NCI-H345 (cell line): ENCODE measurements around the gene UNC5CL.
"Not testable (repeated sequence)": the region's sequence is repeated elsewhere in the genome, so short reads cannot be mapped to it uniquely, and the experiment has no call there.

Experiments
- DNase-seq: peaks from one replicate; lab custom pipeline; 2025; lab: John Stamatoyannopoulos, UW

Gene UNC5CL

DNA sequence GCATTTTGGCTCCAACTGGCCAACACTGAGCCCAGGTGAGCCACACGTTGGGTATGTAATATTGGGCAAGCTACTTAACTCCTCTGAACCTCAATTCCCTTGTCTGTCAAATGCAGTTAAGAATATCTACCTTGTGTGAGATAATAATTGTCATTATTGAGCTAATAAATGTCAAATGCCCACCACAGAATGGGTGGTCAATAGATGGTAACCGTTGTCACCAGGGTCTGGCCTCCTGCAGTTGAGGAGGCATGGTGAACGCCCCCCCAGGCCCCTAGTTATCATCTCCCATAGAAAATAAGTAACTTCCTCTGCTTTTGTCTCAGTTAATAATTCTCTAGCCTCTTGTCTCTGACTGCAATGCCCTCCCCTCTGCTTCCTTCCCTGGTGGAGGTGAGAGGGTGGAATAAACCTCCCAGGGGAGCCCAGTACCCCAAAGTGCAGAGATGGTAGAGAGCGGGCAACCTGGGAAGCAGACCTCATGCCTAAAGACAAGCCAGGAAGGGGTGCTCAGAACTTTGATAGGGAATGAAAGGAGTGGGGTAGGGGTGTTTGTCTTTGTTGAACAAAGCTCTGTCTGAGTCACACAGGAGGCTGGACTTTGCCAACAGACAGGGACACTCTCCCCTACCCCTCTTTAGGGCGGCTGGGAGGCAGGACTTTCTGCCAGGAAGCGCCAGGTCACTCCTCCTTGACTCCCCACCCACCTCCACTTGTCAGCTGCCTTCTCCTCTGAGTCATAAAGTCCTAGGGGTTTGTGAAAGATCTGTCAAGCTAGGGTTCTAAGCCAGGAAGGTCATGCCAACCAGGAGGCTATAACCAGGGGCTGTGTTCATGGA, 1.3 kb upstream of the UNC5CL start:
- no peak for DNase-seq

DNA sequence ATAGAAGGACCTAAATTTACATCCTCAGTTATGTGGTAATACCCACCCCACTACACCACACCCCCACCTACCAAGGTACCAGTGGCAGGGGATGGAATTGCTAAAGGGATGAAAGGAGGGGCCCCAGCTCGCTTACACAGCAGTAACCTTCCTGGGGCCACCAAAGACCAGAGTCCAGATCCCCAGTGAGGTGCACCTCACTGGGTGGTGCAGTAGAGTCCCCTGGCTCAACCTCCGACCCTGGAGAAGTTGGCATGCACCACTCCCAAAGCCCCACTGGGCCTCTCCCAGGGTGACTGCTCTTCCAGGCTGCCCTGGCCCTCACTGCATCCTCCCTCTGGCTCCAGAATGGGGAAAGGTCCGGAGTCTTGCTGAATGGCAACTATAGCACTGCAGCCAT, 816 bp downstream of the UNC5CL start:
- DNase-seq: no peak

DNA sequence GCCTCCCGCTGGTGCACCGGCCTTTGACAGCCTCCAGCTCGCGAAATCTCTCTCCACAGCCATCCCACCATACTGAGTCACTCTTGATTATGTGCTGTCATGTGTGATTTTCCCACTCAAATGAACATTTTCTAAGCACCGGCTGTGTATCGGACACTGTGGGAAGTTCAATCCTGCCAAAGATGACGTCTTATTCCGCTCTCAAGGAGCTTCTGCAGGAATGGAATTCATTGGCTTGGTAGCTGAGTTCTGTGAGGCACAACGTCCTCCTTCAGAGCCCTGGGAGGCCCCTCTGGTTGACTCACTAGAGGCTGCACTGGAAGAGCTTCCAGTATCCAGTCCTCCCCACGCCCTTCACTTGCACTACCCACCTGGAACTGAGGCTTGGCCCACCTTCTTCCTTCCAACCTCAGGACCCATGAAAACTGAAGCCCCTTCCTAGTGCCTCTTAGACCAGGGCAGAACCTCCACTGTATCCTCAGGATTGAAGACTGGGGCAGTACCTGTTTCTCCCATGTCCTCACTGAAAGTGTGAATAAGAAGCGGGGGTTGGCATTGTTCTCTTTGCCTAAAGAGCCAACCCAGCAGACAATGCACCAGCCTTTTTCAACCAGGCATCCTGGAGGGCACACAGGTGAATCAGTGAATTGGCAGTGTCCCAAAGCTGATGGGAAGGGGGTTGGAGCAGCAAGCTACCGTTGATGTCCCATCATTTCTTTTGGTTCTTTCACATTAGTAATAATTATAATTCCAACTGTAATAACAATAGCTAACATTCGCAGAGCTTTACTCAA, 1.7 kb downstream of the UNC5CL start:
- DNase-seq: peak; percentile 70

DNA sequence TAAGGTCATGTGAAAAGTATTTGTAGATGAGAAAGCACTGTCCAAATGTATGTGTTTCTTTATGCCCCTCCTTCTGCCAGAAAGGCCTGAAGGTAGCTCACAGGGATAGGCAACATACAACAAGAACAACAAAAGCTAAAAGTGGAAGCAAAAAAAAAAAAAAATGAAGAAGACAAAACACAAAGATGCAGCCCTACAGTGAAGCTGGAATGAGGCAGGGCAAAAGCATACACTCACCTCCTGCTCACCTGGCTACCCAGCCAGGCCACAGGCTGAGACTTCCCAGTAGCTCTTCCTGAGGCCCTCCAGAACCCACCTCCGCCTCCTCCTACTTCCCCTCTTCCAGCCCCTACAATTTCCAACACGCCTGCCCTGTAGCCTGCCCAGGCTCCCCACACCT, 2.4 kb downstream of the UNC5CL start:
- no peak for DNase-seq

DNA sequence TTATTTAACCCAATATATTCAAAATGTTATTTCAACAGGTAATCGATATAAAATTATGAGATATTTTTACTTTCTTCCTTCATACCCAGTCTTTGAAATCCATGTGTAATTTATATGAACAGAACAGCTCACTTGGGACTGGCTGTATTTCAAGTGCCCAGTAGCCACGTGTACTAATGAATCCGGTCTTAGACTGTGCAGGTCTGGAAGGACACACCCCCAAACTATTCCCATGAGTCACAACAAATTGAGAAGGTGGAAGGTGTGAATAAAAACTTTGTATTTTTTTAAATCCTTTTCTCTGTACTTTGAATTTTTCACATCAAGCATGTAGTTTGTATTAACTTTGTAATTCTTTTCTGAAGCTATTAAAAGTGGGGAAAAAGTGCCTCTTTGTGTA, 2.8 kb downstream of the UNC5CL start:
- DNase-seq: no peak

DNA sequence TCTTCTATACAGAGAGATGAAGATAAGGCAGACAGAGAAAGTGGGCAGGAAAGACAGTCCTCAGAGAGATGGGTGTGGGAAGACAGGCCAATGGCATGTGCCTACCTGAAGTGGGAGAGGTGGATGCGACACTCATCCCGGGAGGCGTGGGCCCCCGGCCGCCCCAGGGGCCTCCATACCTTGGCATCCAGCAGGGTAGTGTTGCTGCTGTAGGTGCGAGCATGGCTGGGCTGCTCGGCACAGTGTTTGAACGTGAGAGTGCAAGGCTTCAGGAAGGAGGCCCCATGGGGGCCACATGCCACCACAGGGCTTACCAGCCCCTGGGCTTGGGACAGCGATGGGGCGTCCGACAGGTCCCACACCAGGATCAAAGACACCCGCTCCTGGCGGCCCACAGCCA, 5.2 kb downstream of the UNC5CL start:
- no peak for DNase-seq

DNA sequence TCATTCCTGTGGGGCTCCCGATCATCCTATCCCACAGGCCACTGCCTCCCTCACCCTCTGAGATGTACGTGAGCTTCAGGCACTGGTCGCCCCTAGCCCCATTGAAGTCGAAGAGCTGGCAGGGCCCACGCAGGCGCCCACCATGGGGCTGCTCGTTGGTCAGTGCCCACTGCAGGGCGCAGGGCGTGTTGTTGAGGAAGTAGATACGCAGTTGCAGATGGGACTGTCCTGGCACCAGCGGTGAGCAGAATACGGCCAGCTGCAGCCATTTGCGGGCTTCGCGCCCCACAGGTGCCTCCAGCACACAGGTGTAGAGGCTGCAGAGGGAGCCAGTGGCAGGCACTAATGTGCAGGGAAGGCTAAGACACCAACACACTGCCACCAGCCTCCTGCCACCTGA, 6.2 kb downstream of the UNC5CL start:
- DNase-seq: no peak

DNA sequence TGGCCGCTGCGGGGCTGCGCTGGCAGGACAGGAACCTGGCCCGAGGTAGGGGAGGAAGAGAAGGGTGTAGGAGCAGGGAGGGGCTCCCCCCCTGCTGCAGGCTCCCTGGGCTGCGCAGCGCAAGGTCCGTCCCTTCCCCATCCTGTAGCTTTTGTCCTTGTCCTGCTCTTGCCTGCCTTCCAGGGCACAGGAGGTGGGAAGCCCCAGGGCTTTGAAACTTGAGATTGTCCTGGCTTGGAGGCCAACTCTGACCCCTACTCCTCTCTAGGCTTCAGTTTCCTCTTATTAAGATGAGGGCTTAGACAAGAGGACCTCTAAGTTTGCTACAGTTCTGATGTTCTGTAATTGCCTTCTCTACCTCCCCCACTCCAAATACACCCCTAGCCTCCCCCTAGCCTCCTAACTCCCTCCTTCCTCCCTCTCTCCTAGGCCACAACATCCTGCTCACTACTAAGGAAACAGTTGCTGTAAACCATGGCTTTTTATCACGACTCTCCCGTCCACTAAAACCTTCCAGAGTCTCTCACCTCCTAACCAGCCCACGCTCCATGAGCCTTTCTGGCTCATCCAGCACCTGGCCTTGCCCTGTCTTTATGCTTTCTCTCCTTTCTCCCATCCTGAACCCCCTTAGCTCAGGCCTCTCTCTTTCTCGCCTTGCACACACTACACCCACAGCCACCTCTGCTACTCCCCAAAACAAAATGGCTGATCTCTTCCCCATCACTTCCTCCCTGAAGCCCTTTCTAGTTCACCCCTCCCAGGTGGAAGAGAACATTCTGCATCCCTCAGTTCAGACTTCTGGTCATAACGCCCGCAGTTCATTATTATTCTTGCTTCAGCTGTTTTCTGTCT, 10.2 kb downstream of the UNC5CL start:
- no peak for DNase-seq

DNA sequence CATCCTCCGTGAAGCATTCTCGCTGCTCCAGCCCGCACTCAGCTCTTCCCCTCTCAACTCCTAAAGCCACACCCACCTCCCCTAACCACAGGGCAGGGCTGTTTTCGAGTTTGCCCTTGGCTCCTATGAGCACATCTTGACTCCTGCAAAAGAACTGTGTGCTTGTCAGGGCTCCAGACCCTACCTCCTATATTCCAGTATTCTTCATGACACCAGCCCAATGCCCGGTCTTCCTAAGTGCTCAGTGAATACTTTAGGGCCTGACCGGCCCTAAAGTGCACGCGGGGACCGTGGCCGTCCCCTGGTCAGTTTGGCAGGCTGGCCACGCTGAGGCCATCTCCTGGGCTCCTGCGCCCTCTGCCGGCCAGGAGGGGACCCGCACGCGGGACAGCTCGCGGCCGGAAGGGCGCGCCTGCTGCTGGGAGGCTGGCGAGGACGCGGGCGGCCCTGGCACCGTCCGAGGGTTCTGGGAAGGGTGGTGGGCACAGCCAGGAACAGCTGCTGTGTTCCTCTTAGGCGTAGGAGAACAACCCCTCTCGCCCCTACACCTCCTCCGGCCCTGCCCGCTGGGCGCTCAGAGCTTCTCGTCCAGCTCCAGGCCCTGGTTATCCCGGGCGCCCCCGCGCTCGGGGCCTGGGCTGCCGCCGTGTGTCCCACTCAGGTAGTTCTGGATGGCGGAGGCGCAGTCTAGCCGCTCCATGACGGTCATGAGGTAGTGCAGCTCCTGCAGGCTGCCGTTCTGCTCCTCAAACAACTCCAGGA, 11.0 kb downstream of the UNC5CL start:
- no peak for DNase-seq

DNA sequence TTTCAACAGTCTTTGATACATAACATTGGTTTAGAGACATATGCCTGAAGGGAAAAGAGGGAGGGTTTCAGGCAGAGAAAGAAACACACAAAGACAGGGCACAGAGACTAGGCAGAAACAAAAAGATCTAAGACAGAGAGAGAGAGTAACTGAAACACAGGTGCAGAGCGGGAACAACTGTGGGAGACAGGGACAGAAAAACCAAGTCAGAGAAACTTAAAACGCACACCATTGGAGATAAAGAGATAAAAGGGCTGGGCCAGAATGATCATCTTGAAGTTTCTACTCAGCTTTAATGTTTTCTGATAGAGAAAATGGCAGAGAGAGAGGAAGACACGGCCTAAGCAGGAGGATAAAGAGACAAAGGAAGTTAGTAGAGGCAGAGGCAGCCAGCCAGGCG, 11.8 kb downstream of the UNC5CL start:
- DNase-seq: no peak

DNA sequence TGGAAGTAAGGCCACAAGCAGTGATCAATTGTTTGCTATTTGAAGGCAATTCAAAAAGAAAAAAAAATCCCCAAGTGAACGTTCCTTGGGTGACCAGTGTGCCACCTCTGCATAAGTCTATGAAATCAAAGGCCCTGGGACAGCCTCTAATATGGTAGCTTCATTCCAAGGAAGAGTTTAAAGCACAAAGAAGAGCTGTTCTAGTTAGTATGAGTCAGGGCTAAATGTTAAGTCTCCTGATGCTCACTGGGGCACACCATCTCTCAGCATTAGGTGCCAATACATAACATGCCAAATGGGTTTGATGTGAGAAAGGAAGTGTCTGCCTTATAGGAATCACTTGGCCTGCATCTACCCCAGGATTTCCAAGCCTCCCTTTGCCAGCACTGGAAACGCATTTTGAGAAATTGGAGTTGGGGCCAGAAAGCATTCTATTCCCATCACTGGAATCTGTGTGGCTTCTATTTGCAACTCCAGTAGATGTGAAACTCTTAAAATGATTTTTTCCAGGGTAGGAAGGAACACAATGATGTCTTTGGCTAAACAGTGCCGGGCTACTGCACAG, 13.0 kb downstream of the UNC5CL start:
- DNase-seq: no peak

DNA sequence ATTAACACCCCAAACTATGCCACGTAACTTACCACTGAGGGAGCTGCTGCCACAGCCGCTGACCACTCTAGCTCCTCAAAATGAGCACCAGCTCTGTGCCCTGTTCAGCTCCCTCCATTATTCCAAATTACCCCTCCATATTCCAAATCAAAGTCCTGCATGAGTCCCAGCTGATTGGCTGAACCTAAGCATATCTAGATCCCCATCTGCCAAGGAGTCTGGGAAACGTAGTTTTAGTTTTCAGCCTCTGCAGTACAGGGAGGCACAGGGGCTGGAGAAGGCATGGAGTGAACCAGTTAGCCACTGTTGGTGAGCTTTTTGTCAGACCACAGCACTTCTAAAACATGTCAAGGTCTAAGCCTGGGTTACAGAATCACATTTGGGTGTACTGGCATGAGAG, 15.9 kb downstream of the UNC5CL start:
- DNase-seq: no peak

DNA sequence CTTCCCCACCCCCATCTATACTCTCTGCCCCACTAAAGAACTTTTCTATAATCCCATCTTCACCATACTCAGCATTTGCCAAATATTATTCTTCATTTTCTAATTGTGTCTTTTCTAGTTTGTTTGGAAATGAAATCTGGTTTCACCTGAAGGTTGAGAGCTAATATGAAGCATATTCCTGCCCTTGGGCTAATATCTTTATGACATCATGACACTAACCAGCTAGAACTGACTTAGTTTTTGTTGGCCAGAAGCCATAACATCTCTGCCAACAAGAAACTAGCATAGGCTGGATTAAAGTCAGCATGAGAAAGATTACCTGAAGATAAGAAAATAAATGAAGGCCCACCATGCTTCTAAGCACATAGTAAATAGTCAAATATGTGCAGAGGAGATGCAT, 16.7 kb downstream of the UNC5CL start:
- DNase-seq: no peak

DNA sequence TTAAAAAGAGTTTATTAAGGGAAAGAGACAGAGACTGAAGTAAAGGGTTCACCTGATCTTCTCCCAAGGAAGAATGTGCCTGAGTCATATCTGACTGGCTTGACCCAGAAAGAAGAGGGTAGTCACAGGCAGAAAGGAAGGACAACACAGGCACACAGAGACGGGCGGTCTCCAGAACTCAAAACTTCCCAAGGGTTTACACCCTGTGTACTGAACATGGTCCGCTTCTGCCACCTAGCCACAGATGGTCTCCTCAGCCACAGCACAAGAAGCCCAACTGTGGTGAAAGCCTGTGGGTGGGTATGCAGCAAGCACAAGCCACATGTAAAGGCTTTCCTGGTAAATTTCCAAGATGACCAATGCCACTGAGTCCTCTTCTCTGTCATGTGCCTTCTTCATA, 17.2 kb downstream of the UNC5CL start:
- no peak for DNase-seq

DNA sequence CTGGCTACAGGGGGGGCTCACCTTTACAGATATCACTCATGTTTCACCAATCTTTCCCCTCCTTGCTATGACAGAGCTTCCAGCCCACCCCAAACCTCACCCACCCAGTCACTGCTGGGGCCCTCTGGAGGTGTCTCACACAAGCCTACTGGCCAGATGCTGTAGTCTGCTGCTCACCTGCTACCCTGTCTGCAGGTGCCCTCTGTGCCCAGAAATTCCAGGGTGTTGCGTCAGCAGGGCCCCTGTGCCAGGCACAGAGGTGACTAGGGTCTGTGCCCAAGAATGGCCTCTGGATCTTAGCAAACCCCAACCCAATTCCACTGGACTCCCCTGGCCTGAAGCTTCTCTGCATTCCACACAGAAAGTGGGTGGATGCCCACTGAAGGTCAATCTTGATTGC, 21.4 kb downstream of the UNC5CL start:
- no peak for DNase-seq

DNA sequence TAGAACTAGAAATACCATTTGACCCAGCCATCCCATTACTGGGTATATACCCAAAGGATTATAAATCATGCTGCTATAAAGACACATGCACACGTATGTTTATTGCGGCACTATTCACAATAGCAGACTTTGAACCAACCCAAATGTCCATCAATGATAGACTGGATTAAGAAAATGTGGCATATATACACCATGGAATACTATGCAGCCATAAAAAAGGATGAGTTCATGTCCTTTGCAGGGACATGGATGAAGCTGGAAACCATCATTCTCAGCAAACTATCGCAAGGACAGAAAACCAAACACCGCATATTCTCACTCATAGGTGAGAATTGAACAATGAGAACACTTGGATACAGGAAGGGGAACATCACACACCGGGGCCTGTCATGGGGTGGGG, 23.2 kb downstream of the UNC5CL start:
- DNase-seq: not testable (repeated sequence)

DNA sequence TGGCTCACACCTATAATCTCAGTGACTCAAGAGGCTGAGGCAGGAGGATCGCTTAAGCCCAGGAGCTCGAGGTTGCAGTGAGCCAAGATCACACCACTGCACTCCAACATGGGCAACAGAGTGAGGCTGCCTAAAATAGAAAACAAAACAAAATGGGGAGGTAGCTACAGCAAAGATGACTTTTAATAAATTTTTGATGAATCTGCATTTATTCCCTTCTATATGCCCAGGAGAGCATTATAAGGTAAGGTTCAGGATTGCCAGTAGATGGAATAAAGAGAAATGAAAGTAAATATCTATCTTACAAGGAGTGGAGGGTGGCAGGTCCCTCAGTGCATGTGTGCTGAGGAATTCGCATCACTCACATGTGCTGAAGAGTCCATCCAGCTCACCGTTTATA, 24.2 kb downstream of the UNC5CL start:
- no peak for DNase-seq

DNA sequence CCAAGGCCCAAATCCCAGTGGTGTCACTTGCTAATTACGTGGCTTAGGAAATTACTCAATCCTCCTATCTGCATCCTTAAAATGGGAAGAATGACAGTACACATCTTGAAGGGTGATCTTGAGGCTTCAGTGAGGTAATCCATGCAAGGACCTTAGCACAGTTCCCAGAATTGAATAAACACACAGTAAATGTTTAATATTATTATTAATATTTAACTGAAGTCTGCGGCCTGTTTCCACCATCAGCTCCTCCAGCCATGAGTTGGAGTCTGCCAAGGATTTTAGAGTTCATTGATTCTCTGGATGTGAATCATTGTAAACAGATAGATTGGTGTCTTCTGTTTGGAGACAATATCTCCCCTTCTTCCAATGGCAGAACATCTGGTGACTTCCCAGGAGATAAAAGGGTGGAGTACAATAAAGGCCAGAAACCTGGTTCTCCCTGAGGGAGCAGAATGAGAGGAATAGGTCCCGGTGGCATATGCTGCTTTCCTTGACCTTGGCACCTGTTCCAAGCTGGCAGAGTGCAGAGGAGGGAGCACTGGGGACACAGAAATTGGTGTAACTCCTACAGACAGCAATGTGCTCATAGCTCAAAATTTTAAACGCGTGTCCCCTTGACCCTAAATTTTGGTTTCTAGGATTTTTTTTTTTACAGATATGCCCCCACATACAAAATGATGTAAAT, 25.4 kb downstream of the UNC5CL start:
- DNase-seq: no peak

DNA sequence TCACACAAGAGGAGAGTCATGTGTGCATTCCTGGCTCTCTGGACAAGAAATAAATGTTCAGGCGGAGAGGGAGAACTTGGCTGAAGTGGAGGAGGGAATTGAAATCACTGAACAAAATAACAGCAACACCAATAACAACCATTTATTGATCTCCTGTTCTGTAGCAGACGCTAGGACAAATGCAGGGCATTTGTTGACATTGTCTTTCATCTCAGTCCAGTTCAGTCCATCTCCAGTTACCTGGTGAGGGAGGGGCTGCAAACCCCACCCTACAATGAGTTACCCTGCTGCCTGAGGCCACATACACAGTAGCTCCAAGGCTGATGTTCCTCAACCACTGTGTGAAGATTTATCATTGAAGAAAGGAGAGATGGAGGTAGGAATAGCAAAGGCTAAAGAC, 27.3 kb downstream of the UNC5CL start:
- DNase-seq: no peak

DNA sequence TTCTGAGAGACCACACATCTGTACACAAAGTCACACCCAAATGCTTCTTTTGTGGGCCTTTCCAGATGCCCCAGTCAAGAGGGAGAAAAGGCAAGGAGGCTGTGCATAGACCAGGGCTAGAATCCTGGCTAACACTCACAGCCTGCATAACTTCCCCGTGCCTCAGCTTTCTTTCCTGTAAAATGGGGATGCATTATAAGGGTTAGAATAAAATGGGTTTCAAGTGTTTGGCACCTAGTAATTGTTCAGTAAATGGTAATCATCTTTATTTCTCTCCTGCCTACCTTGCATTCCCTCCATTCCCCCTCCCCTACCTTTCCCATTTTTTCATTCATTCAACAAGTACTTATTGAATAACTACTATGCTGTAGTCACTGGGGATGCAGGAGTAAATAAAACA, 29.4 kb downstream of the UNC5CL start:
- no peak for DNase-seq

DNA sequence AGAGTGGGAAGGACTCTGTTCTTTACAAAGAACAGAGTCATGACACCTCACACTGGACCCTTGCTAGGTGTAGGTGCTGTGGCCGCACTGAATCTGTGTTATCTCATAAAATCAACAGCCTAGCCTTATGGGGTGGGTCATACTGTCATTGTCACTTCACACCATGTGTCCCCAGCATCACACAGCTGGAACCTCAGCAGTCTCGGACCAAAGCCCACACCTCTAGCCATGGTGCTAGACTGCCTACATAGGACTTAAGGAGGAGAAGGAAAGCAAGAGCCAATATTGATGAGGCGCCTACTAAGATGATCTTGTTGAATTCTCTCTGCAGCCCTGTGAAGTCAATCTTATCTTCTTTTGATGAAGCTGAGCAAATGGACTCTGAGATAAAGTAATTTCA, 31.0 kb downstream of the UNC5CL start:
- DNase-seq: no peak
